Medulla oblongata (tissue), 1 donor: ENCODE measurements around the gene FBXL2.
"Not testable (repeated sequence)": the region's sequence is repeated elsewhere in the genome, so short reads cannot be mapped to it uniquely, and the experiment has no call there.

Source experiments
- DNase-seq: peaks from one replicate; pipeline ENCODE4 v3.0.0-alpha.2; 2015; ENCODE audit errors: extremely low spot score

The FBXL2 gene

DNA sequence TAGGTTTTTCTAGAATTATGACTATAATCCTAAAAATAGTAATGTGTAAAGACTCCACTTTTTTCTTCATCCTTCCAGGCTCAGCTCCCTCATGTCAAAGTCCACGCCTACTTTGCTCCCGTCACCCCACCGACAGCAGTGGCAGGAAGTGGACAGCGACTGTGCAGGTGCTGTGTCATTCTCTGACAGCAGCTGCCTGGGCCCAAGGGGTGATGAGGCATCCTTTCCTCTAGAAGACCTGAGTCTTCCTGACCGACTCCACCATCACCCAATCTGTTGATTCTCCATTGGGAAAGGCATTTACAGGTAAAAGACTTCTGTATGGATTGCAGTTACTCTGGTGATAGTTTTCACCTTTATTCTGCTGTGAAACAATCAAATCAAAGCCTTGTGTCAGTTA is 108.2 kb downstream of the FBXL2 start:
- no peak for DNase-seq

DNA sequence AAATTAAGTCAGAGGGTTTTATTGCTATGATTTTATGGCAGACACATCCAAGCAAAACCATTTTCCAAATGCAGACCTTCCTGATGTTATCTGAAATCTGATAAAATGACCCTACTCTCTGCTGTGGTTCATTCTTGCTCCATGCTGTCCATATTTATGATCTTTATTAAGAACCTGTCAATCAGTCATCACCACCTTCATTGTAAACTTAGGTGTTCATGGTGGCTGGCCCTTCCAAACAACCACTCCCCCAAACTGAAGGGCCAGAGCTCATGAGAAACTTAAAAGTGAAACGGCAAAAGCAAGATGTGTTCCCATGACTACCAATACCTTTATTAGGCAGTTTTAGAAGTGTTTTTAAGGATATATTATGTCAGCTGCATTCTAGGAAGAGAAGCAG is 109.4 kb downstream of the FBXL2 start:
- DNase-seq: no peak

DNA sequence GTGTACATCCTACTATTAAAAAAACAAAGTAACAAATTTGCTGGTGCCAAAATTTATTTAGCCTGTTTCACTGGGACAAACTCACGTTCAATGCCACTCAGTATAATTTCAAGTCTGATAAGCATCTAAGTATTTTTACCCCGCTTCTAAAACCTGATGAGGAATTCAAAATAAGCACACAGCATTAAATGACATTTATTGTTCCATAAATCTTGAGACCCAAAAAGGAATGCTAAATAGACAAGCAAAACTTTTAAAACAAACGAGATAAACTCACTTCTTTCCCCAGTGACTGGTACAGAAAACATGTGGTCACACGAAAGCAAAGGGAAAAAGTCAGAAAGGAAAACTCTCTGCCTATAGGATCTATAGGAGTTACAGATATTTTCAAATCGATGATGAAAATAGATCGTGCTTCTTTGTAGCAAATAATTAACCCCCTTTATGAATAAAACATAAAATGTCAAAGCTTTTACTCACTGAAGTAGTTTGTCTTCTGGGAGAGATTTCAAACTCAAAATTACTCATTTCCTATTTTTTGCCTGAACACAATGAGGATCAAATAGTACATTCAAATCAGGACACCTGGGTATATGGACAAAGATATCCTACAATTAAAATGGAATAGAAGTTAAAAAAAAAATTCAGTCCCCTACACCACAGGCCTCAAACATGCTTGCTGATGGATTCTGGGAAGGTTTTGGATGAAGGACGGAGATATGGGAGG is 111.3 kb downstream of the FBXL2 start:
- no peak for DNase-seq

DNA sequence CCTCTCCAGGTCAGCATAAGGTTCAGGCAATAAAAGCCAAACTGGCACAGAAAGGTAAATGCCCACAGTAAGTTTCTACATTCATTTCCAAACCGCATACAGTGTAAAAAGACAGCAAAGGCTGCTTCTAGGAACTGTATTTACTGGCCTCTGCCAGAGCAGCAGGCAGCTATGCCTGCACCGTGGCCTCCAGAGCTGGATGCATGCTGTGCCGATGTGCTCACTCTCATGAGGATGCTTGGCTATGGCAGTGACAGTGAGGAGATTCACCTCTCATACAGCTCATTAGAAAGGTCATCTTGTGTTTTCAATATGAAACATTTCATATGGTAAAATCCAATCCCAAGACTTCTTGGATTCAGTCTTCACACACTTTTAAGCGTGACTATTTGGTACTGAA is 112.7 kb downstream of the FBXL2 start:
- no peak for DNase-seq

DNA sequence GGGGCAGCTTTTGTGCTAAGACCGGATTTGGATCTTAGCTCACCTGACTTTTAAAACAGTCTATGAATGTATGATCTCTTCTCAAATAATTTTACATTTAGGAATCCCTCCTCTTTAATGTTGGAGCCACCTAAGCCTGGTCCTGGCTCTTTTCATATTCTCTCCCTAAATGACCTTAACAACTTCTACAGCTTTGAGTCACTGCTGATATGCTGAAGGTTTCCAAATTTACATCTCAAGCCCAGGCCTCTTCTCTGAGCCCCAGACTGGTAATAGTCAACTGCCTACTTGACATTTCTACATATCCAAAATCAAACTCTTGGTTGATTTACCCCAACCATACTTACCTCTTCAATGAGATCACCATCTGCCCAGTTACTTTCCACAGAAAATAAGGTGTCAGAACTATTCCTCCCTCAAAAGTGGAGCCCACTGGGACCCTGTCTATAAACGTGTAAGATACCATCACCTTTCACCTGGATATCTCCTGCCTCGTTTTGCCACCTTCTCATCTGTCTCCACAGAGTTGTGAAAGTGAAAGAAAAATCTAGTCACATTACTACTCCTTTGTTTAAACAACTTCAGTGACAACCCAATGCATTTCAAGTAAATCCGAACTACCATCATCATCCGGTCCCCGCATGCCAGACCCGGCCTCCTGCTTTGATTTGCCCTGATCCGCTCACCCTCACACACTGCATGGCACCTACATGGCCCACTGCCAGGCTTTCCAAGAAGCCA is 114.2 kb downstream of the FBXL2 start:
- DNase-seq: no peak

DNA sequence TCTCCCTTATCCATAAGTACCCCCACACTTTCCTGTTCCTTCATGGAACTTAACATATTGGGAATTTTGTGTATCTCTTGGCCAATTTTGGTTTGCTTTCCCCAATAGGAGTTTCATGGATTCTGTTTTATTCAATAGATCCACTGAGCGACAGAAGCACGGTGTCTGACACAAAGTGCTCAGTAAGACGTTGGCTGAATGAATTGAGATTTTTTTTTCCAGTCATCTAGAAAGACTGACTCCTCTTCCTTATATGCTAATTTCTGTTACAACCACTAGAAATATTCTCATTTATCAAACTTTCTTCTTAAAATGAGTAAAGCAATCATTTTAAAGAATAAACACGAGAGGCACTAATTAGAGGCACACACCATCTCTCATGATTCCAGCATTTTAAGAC is 114.9 kb downstream of the FBXL2 start:
- DNase-seq: no peak

DNA sequence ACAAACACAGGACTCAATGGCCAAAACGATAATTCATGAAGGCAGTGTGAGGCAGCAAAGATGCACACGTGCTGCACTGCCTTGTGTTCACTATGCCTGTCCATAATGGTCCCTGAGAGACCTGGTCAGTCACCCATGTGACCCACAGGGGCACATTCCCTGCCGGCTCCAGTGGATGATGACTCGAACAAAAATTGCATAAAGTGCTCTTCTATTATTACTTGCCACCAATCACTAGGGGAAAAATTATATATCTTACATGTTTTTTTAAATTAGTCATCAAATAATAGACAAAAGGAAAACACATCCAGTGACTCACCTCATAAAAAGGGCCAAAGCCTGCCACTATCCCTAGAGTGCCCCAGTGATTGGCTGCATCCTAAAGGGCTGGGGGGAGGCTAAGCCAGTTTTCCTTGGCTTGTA is 115.5 kb downstream of the FBXL2 start:
- DNase-seq: no peak

DNA sequence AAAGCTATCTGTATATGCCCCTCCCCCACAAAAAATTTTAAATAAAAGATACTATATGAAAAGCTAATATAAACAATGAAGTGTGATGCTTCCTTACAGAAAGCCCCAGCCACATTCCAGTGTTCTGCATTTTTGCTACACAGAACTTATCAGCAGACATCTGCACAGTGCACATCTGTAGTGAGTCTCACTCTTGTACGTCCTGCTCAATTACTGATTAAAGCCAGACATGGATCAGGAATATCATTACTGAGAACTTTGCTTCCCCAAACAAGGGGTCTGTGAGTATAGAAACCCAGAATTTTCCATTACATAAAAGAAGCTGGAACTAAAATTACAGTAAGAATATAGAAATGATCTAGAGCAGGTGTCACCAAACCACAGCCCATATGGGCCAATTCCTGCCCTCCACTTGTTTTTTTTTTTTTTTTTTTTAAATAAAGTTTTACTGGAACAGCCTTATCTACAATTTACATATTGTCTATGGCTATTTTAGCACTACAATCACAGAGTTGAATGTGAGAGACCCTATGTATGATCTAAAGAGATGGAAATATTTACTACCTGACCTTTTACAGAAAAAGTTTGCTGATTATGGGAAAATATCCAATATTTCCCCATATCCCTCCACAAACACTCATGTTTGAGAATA is 117.3 kb downstream of the FBXL2 start:
- DNase-seq: no peak

DNA sequence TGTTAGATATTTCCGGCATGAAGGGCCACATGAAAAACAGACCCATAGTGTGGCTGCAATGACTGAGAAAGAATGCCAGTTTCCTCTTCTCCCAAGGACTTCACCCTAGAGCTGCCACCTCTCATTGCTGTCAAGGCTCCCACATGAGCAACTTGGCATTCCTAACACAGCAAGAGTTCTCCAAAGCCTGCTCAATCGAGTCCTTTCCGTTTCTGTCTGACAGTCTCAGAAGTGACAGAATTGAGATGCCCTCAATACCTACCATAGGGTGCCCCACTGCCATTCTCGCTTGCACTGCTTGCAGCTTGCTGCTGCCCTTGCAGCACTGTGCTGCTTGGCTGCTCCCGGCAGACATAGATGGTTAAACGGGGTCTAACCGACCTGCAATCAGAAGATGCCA is 118.7 kb downstream of the FBXL2 start:
- DNase-seq: no peak

DNA sequence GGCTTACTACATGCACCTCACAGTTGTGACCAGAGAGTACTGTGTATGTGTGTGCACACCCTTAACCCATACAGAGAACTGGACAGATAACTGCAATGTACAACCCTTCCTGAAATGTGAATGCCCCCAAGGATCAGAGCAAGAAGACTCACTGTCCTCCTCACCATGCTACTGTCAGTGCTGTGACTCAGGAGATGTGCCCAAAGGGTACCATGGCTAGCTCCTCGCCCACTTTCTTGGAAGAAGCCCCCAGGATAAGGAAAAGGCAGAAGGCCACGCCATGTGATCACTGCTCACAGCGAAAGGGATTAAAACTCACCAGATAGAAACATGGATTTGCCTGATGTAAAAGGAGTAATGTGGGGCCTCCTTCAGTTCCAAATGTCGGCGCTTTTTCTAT is 121.2 kb downstream of the FBXL2 start:
- no peak for DNase-seq

DNA sequence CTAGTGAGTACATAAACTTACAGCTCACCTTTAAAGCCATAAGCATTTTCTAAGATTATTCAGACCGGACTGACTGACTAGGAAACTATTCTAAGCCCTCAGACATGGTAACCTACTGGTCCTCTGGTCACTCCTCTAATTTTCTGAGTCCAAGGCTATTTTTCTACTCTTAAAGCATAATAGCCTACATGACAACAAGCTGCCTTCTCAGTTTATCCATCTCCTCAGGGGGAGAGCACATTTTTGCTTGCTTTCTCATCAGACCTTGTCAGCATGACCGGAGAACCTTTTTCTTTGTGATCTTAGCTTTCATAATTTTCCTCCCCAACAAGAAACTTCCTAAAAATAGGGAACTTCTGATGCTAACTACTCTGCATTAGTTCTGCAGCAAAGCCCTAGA is 124.5 kb downstream of the FBXL2 start:
- DNase-seq: no peak

DNA sequence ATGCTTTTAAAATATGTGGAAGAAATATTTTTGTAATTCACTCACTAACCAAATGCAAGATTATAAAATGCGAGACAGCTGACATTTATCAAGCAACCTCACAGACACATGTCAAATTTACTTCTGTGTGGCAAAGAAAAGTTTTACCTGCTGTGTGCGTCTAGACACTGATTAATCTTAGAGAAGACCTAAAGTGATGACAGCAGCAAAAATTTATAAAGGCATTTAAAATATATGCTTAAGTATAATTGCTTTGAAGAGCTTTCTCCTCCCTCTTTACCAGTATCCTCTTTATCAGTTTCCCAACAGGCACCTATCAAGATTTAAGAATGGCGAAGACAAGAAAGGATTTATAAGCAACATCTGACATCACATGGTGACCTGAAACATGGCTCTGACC is 125.7 kb downstream of the FBXL2 start:
- no peak for DNase-seq

DNA sequence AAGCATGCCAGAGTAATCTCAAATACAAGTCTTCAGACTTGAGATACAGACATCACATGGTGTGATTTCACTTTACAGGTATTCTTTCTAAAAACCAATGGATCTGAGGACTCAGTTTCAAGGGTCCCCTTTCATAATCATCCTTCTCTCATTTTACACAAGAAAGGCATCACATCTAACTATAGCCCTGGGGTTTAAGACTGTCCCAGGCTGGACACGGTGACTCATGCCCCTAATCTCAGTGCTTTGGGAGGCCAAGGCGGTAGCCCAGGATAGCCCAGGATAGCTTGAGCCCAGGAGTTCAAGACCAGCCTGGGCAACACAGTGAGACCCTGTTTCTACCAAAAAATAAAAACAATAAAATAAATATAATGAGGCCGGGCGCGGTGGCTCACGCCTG is 126.5 kb downstream of the FBXL2 start:
- no peak for DNase-seq

DNA sequence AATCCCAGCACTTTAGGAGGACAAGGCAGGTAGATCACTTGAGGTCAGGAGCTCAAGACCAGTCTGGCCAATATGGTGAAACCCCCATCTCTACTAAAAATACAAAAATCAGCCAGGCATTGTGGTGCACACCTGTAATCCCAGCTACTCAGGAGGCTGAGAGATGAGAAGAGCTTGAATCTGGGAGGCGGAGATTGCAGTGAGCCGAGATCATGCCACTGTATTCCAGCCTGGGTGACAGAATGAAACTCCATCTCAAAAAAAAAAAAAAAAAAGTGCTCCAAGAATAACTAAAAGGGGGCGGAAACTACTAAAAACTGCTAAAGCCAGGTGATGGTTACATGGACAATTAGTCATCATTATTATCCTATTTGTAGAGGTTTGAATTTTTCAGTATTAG is 133.6 kb downstream of the FBXL2 start:
- DNase-seq: not testable (repeated sequence)

DNA sequence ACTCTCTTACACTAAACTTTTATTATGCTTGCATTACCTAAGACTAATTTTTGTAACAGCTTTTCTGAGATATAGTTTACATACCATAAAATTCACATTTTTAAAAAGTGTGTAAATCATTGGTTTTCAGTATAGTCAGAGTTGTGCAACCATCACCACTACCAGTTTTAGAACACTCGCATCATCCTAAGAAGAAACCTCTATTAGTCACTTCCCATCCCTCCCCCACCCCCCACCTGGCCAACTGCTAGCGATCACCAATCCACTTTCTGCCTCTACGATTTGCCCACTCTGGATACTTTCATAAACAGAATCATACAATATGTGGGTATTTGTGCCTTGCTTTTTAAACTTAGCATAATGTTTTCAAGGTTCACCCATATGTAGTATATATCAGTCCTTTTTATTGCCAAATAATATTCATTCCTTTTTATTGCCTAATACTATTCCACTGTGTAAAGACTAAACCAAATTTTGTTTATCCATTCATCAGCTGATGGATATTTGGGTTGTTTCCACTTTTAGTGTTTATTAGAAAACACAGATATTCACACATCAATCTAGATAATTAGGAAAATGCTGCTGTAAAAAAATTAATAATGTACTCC is 139.9 kb downstream of the FBXL2 start:
- DNase-seq: no peak

DNA sequence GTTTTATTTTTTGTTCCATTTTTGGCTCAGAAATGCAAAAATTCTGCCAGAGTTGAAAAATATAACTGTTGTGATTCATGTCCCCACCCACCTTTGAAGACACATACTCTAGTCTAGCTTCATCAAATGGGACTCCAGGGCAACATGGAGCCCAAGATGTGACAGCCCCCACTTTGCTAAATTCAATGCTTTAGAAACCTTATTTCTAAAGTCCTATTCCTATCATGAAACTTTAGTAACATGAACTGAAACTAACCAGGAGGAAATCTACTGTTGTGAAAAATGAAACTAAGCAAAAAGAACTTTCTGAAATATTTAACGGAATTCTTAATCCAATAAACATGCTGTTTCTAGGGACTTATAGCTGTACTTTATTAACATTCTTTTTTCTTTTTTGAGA is 142.7 kb downstream of the FBXL2 start:
- no peak for DNase-seq

DNA sequence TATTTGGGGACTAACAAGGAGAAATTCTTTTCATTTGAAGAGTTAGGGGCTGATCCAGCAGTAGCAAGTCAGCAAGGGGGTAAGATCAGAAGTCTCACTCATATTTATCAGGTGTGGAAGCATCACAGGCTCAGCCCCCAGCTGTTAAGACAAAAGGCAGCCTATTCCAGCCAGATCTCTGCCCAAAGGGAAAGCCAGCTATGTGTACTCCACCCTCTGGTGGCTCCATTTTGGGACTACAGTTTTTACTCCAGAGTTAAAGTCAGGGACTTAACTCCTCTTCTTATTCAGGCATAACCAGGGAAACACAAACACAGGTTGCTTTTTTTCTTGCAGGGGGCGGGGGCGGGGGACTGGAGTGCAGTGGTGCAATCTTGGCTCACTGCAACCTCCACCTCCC is 143.7 kb downstream of the FBXL2 start:
- no peak for DNase-seq

DNA sequence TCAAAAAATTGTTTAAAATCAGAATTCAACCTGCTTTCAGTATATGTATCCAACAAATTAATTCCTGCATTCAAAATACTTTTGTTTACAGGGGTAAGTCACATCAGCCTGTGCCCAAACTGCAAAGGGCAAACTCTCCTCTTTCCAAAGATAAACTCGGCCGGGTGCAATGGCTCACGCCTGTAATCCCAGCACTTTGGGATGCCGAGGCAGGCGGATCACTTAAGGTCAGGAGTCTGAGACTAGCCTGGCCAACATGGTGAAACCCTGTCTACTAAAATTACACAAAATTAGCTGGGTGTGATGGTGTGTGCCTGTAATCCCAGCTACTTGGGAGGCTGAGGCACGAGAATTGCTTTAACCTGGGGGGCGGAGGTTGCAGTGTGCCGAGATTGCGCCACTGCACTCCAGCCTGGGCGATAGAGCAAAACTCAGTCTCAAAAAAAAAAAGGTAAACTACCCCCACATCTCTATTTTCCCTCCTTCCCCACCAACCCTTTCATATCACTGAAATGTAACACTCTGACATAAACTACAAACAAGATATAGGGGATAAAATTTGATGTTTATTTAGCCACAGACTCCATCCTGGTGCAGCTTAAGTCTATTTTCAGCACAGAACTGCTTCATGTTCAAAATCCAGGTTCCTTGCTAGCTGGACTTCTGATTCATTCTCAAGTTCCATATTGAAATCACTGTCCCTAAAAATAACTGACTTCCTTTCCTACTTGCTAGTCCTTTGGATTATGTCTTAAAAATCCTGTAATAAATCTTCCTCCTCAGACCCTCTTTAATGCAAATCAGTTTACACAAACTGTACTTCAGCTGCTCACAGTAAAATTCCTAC is 147.6 kb downstream of the FBXL2 start:
- no peak for DNase-seq

DNA sequence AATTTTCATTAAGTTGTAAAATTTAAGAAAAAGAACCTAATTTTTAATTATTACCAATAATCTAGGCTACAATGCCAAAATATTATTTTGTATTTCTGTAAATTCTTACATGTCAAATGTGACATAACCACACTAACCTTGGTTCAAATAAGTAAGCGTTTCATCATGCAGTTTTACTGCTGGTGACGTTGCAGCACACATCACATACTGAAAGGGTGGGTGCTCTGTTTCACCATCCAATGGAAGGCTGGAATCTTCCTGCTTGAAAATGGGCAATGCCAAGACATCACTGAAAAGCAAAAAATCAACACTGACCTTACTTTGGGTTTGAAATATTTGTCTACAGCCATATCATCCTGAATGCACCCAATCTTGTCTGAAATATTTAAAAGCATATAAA is 148.2 kb downstream of the FBXL2 start:
- no peak for DNase-seq

DNA sequence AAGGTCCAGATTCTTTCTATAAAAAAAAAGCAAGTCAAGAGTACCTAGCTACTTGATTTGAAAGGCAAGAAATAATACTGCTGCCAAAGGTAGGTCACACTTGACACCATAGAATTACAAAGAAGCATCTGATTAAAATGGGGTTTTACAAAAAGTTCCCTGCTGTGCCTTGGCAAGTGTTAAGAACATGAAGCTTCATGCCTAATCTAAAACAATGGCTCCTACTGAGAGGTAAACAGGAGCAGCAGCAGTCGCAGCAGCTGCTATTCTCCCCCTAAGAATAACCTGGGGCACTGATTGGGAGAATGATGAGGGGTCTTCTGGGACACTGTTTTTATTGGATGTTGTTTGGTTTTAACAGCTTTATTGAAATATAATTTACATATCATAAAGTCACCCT is 148.8 kb downstream of the FBXL2 start:
- DNase-seq: no peak

DNA sequence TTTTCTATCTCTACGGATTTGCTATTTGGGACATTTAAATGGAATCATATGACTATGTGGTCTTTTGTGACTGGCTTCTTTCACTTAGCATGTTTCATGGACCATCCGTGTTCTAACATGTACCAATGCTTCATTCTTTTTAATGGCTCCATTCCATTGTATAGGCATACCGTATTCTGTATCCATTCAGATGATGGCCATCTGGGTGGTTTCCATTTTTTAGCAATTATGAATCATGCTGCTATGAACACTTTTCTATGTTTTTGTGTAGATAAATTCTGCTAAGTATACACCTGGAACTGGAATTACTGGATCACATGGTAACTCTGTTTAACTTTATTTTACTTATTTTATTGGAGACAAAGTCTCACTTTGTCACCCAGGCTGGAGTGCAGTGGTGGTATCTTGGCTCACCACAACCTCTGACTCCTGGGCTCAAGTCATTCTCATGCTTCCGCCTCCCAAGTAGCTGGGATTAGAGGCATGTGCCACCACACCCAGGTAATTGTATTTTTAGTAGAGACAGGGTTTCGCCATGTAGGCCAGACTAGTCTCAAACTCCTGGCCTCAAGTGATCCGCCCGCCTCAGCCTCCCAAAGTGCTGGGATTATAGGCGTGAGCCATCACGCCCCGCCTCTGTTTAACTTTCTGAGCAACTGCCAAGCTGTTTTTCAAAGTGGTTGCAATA is 149.5 kb downstream of the FBXL2 start:
- DNase-seq: no peak
